GM12878 (cell line): ENCODE data around the gene MAD2L2. TPM values are rescaled to one million over a fixed set of nuclear protein-coding genes. Genes with fewer than 3 reads are reported as not detected.
A peak's percentile ranks its signal among the peaks of the same experiment; 100 is the strongest.

Experiments used
- ATAC-seq: fragments of 200-7000 bp; cut with Tn5 transposase; 3 replicates; pipeline ENCODE4 v1.9.1; 2020; ENCODE audit warnings: mild to moderate bottlenecking, moderate library complexity
- BruUV-seq: library from RNA; stranded (reverse); fragments of 400-500 nt; replicated peaks from 2 replicates; lab custom pipeline; 2021; lab: Mats Ljungman, UMichigan
- CTCF ChIA-PET: fragments of 300-600 bp; sonication (Branson Sonifier 250); formaldehyde crosslinking; extraction: SDS; loops from one replicate; lab custom pipeline; 2021; ENCODE audit warnings: inconsistent platforms; lab: Yijun Ruan, JAX
- POLR2A ChIA-PET: fragments of 350-600 bp; formaldehyde crosslinking; extraction: SDS; loops from one replicate; lab custom pipeline; 2021; ENCODE audit warnings: inconsistent platforms; lab: Charles Lee
- RAD21 ChIA-PET: fragments of 300-600 bp; sonication (Branson Sonifier 250); formaldehyde crosslinking; loops from one replicate; lab custom pipeline; 2023; ENCODE audit warnings: antibody characterized with exemption; ENCODE audit not compliant: unreplicated experiment; lab: Charles Lee
- SMC1A ChIA-PET: fragments of 300-600 bp; sonication (Branson Sonifier 250); formaldehyde crosslinking; loops from one replicate; lab custom pipeline; 2023; ENCODE audit not compliant: unreplicated experiment, uncharacterized antibody; lab: Charles Lee
- DNase-seq: peaks from one replicate; pipeline ENCODE4 v3.0.0-alpha.2; 2011; ENCODE audit warnings: low read depth, low spot score
- FAIRE-seq: peaks from 3 replicates; lab custom pipeline; 2011; peaks lifted over from hg19 to GRCh38; lab: Jason Lieb, UNC
- H2AFZ ChIP-seq: 2 replicates; pipeline ENCODE4 v1.6.0; 2011; ENCODE audit warnings: low read depth, low read length, control low read depth; ENCODE audit not compliant: control insufficient read depth
- H3K27ac ChIP-seq: 2 replicates; pipeline ENCODE4 v1.5.1; 2011; ENCODE audit warnings: control low read depth; ENCODE audit not compliant: control insufficient read depth, insufficient read depth
- H3K27me3 ChIP-seq, 2 experiments: replicated peaks in 1 of 2; 2 replicates each; pipeline versions ENCODE4 v1.6.0 to v1.6.1; 2011; ENCODE audit warnings: low read length in 1 of 2; ENCODE audit not compliant: control insufficient read depth in 2 of 2, insufficient read depth in 2 of 2
- H3K36me3 ChIP-seq, 2 experiments: 2 replicates each; pipeline ENCODE4 v1.5.1; 2011; ENCODE audit warnings: low read length in 1 of 2; ENCODE audit not compliant: control insufficient read depth in 2 of 2, insufficient read depth in 2 of 2
- H3K4me1 ChIP-seq: 2 replicates; pipeline ENCODE4 v1.6.1; 2011; ENCODE audit warnings: mild to moderate bottlenecking, low read length, moderate library complexity, mixed read lengths; ENCODE audit not compliant: control insufficient read depth, insufficient read depth
- H3K4me2 ChIP-seq: 2 replicates; pipeline ENCODE4 v1.6.0; 2011; ENCODE audit warnings: control low read depth; ENCODE audit not compliant: control insufficient read depth, insufficient read depth
- H3K4me3 ChIP-seq: fragments of 200-600 bp; sonication (generic); 2 replicates; pipeline ENCODE4 v1.5.1; 2016
- H3K79me2 ChIP-seq: 2 replicates; pipeline ENCODE4 v1.6.0; 2011; ENCODE audit warnings: low read length; ENCODE audit not compliant: control insufficient read depth, insufficient read depth
- H3K9ac ChIP-seq: 2 replicates; pipeline ENCODE4 v1.8.0; 2011; ENCODE audit warnings: low read length, control low read depth, mixed read lengths; ENCODE audit not compliant: control insufficient read depth, insufficient read depth
- H3K9me3 ChIP-seq: replicated peaks from 3 replicates; pipeline ENCODE4 v1.5.1; 2011; ENCODE audit warnings: mild to moderate bottlenecking, low read length; ENCODE audit not compliant: control insufficient read depth, insufficient read depth
- H4K20me1 ChIP-seq: 2 replicates; pipeline ENCODE4 v1.6.0; 2011; ENCODE audit not compliant: control insufficient read depth, insufficient read depth
- BRCA1 ChIP-seq: IDR thresholded peaks from 2 replicates; pipeline ENCODE4 v1.6.1; 2011; ENCODE audit warnings: low read depth, low read length, improper control_type of control experiment
- CREB1 ChIP-seq: IDR thresholded peaks from 2 replicates; pipeline ENCODE4 v1.6.1; 2012; ENCODE audit warnings: low read depth, mild to moderate bottlenecking, inconsistent platforms
- GATAD2B ChIP-seq: fragments of 450-650 bp; conservative IDR thresholded peaks from 2 replicates; pipeline ENCODE4 v1.6.1; 2017; ENCODE audit warnings: low read depth, mild to moderate bottlenecking, moderate library complexity
- IKZF1 ChIP-seq: fragments of 450-650 bp; conservative IDR thresholded peaks from 2 replicates; pipeline ENCODE4 v1.6.1; 2017; ENCODE audit warnings: antibody characterized with exemption, mild to moderate bottlenecking
- JUND ChIP-seq: IDR thresholded peaks from 2 replicates; pipeline ENCODE4 v1.6.1; 2012; ENCODE audit warnings: low read depth, mild to moderate bottlenecking, low read length, improper control_type of control experiment, moderate library complexity
- MAX ChIP-seq: IDR thresholded peaks from 2 replicates; pipeline ENCODE4 v1.6.1; 2012; ENCODE audit warnings: low read depth, low read length, improper control_type of control experiment
- MTA2 ChIP-seq: fragments of 450-650 bp; IDR thresholded peaks from 2 replicates; pipeline ENCODE4 v1.6.1; 2016; ENCODE audit warnings: low read depth, mild to moderate bottlenecking, moderate library complexity
- MTA3 ChIP-seq: IDR thresholded peaks from 2 replicates; pipeline ENCODE4 v1.6.1; 2012; ENCODE audit warnings: low read length, inconsistent platforms, borderline replicate concordance
- MYC ChIP-seq: IDR thresholded peaks from 2 replicates; pipeline ENCODE4 v1.6.1; 2011; ENCODE audit warnings: mild to moderate bottlenecking, low read length, moderate library complexity, inconsistent platforms; ENCODE audit not compliant: insufficient read depth, insufficient replicate concordance, insufficient read length, severe bottlenecking
- NRF1 ChIP-seq: conservative IDR thresholded peaks from 2 replicates; pipeline ENCODE4 v1.6.1; 2011; ENCODE audit warnings: mild to moderate bottlenecking, low read depth, low read length, improper control_type of control experiment
- PAX5 ChIP-seq: IDR thresholded peaks from 2 replicates; pipeline ENCODE4 v1.6.1; 2011; ENCODE audit warnings: low read depth, low read length, borderline replicate concordance
- PAX8 ChIP-seq: fragments of 450-650 bp; IDR thresholded peaks from 2 replicates; pipeline ENCODE4 v1.6.1; 2017; ENCODE audit warnings: mild to moderate bottlenecking, moderate library complexity
- PML ChIP-seq: IDR thresholded peaks from 2 replicates; pipeline ENCODE4 v1.6.1; 2012; ENCODE audit warnings: low read length, inconsistent platforms
- POU2F2 ChIP-seq: IDR thresholded peaks from 3 replicates; pipeline ENCODE4 v1.6.1; 2011; ENCODE audit warnings: low read depth, mild to moderate bottlenecking, low read length, borderline replicate concordance
- RELA ChIP-seq: fragments of 450-650 bp; IDR thresholded peaks from 2 replicates; pipeline ENCODE4 v1.8.0; 2014; ENCODE audit warnings: borderline replicate concordance; ENCODE audit not compliant: partially characterized antibody
- RFX5 ChIP-seq: IDR thresholded peaks from 2 replicates; pipeline ENCODE4 v1.6.1; 2011; ENCODE audit warnings: low read depth, low read length, improper control_type of control experiment
- RUNX3 ChIP-seq: IDR thresholded peaks from 2 replicates; pipeline ENCODE4 v1.6.1; 2012; ENCODE audit warnings: low read length, inconsistent platforms
- SP1 ChIP-seq: IDR thresholded peaks from one replicate; pipeline ENCODE4 v1.6.1; 2011; ENCODE audit warnings: low read depth, low read length
- TAF1 ChIP-seq: IDR thresholded peaks from 2 replicates; pipeline ENCODE4 v1.6.1; 2011; ENCODE audit warnings: mild to moderate bottlenecking, low read depth, low read length, borderline replicate concordance
- TCF3 ChIP-seq: IDR thresholded peaks from 2 replicates; pipeline ENCODE4 v1.6.1; 2012; ENCODE audit warnings: low read depth, mild to moderate bottlenecking, low read length, borderline replicate concordance; ENCODE audit not compliant: insufficient read depth
- WGBS: methylation state at CpG from one replicate; pipeline ENCODE4 v1.1.6; 2016; ENCODE audit warnings: low lambda C conversion rate; ENCODE audit not compliant: insufficient replicate concordance, insufficient coverage; ENCODE audit errors: missing lambda C conversion rate; 5-methylcytosine and 5-hydroxymethylcytosine counted together
- in situ Hi-C: fragments of 300-500 bp; cut with MboI; formaldehyde crosslinking; loops from 9 replicates; pipeline ENCODE4 v1.14.3; 2018; ENCODE audit warnings: mixed read lengths
- intact Hi-C: fragments of 100-400 bp; cut with micrococcal nuclease; formaldehyde crosslinking; loops from one replicate; pipeline ENCODE4 v1.14.2; 2022; ENCODE audit not compliant: unreplicated experiment
- polyA plus RNA-seq, 11 experiments: library from polyadenylated mRNA; depleted of rRNA in 4 of 11; unstranded in 6 of 11; stranded (reverse) in 5 of 11; fragments of >200 nt; fragmentation: Nextera tagmentation in 4 of 11; fragmentation: Illumina TruSeq in 1 of 11; extraction: Ambion mirVana in 4 of 11; extraction: Trizol in 1 of 11; gene quantifications; 1 replicate in 1 of 11; 2 replicates in 10 of 11; pipeline versions ENCODE4 v1.2.1 to v1.2.3, GENCODE V29; 2011 to 2016; ENCODE audit warnings: inconsistent platforms in 2 of 11, missing spikeins in 2 of 11, low read depth in 1 of 11
- total RNA-seq, 4 experiments: library from RNA; depleted of rRNA in 3 of 4; stranded (reverse); fragments of >200 nt in 3 of 4; fragmentation: Illumina TruSeq in 1 of 4; extraction: Trizol in 1 of 4; gene quantifications; 2 replicates each; pipeline versions ENCODE4 v1.2.1 to v1.2.3, GENCODE V29; 2013 to 2021
- TF ChIP-seq, protein P1 (sequence below): fragments of 150-350 bp; IDR thresholded peaks from 2 replicates; pipeline ENCODE4 v1.6.1; 2016; ENCODE audit warnings: low read depth, low read length

Gene MAD2L2
- total and polyA plus RNA-seq, 10 of the 15 experiments (the other 5 are each of a cell fraction or from before 2014, with no cell fraction given): 3.5 to 95.0 (median 53.2) TPM

- POLR2A ChIA-PET: no interaction called here
Measured at GRCh38 chr1:11671205-11671543, 9.8 kb downstream of the MAD2L2 start.

DNA sequence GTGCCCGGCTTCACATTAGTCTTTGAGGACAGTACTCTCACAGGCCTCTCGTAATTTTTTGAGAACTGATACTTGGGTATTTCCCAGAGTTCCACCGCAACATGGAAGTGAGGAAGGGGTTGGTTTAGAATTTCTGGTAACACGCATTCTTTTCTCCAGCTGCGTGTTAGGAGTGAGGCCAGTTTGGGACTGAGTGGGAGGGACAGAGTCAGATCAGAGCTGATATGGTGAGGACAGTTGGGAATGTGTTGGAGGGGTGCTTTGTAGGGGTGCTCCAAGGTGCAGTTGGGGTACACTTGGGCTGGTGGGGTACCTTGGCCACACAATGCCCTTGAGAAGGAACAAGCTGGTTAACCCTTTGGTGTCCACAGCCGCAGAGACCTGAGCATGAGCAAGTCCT lies 10.2 kb downstream of the MAD2L2 start:
- Histone ChIP-seq H3K4me2 (no peak overlapping the region), H3K79me2 (no peaks in the 10 kb centered on the region; the same call in 1 of the 2 replicates), H4K20me1 (no peaks in the 10 kb centered on the region), H2AFZ (no peak overlapping the region), H3K36me3 (peaks cover 2 to 15% of the 10 kb centered on the region in 2 experiments), H3K4me3 (no peak overlapping the region), H3K27me3 (no peaks in the 10 kb centered on the region), H3K9me3 (no peaks in the 10 kb centered on the region), H3K9ac (no peak overlapping the region), H3K27ac (peak overlapping the region; percentile 80), H3K4me1 (peaks cover 10% of the 10 kb centered on the region)
- ATAC-seq (peak; percentile 83), FAIRE-seq (peak; percentile 44), DNase-seq (peak; percentile 35)
- intact Hi-C loops: no loop called here
- in situ Hi-C loops: no loop called here
- no TSS peak for BruUV-seq
- SMC1A ChIA-PET: no interaction called here
- RAD21 ChIA-PET: no interaction called here
- CTCF ChIA-PET: no interaction called here
- 20% methylated on average over 6 of the region's 6 CpGs for WGBS
- POLR2A ChIA-PET: no interaction called here
- TF ChIP-seq PAX8: no peak
- TF ChIP-seq TAF1: no peak
- no peak for TF ChIP-seq TCF3
- no peak for TF ChIP-seq POU2F2
- TF ChIP-seq, protein P1, sequence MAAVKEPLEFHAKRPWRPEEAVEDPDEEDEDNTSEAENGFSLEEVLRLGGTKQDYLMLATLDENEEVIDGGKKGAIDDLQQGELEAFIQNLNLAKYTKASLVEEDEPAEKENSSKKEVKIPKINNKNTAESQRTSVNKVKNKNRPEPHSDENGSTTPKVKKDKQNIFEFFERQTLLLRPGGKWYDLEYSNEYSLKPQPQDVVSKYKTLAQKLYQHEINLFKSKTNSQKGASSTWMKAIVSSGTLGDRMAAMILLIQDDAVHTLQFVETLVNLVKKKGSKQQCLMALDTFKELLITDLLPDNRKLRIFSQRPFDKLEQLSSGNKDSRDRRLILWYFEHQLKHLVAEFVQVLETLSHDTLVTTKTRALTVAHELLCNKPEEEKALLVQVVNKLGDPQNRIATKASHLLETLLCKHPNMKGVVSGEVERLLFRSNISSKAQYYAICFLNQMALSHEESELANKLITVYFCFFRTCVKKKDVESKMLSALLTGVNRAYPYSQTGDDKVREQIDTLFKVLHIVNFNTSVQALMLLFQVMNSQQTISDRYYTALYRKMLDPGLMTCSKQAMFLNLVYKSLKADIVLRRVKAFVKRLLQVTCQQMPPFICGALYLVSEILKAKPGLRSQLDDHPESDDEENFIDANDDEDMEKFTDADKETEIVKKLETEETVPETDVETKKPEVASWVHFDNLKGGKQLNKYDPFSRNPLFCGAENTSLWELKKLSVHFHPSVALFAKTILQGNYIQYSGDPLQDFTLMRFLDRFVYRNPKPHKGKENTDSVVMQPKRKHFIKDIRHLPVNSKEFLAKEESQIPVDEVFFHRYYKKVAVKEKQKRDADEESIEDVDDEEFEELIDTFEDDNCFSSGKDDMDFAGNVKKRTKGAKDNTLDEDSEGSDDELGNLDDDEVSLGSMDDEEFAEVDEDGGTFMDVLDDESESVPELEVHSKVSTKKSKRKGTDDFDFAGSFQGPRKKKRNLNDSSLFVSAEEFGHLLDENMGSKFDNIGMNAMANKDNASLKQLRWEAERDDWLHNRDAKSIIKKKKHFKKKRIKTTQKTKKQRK: no peak
- 0 out of 2 replicates have a peak, but pooled peaks have one; percentile 17 for TF ChIP-seq PAX5
- no peak for TF ChIP-seq RFX5
- TF ChIP-seq MYC: no peak
- peak; percentile 45; the same call in 1 of the 2 replicates for TF ChIP-seq GATAD2B
- TF ChIP-seq NRF1: no peak

More at GRCh38 chr1:11671205-11671543, 9.8 kb downstream of the MAD2L2 start:
- in situ Hi-C loops (no loop called here), intact Hi-C loops (no loop called here)
- H3K4me3 ChIP-seq: no peak overlapping the region
- no peak overlapping the region for H2AFZ ChIP-seq
- BruUV-seq: no TSS peak
- peak overlapping the region; percentile 80; the same call in 1 of the 2 replicates for H3K27ac ChIP-seq
- ChIA-PET SMC1A (no interaction called here), CTCF (no interaction called here), RAD21 (no interaction called here)
- TF ChIP-seq MTA3: no peak
- TF ChIP-seq TCF3: no peak
- TF ChIP-seq SP1: no peak
- no peak for TF ChIP-seq MTA2
- TF ChIP-seq BRCA1: no peak
- TF ChIP-seq PML: no peak
- TF ChIP-seq CREB1: no peak
- TF ChIP-seq PAX8: no peak
- TF ChIP-seq RUNX3: no peak
- no peak for TF ChIP-seq MAX
- TF ChIP-seq IKZF1: no peak
- no peak for TF ChIP-seq JUND
- no peak for TF ChIP-seq RELA
- no peak for FAIRE-seq
- H3K9ac ChIP-seq: no peak overlapping the region
- no peak for ATAC-seq
- H3K4me2 ChIP-seq: no peak overlapping the region
- no peaks in the 10 kb centered on the region for H3K9me3 ChIP-seq
- no peaks in the 10 kb centered on the region; the same call in 1 of the 2 replicates for H3K79me2 ChIP-seq
- no peak for DNase-seq
- H3K36me3 ChIP-seq: peaks cover 2 to 15% of the 10 kb centered on the region in 2 experiments
- WGBS: 75% methylated on average over 6 of the region's 6 CpGs
- H3K4me1 ChIP-seq: peaks cover 10% of the 10 kb centered on the region
- no peaks in the 10 kb centered on the region for H3K27me3 ChIP-seq
- H4K20me1 ChIP-seq: no peaks in the 10 kb centered on the region
